Measurements from ENCODE around the gene ZNF443.
"Not testable (repeated sequence)": the region's sequence is repeated elsewhere in the genome, so short reads cannot be mapped to it uniquely, and the experiment has no call there.

The ZNF443 gene

DNA sequence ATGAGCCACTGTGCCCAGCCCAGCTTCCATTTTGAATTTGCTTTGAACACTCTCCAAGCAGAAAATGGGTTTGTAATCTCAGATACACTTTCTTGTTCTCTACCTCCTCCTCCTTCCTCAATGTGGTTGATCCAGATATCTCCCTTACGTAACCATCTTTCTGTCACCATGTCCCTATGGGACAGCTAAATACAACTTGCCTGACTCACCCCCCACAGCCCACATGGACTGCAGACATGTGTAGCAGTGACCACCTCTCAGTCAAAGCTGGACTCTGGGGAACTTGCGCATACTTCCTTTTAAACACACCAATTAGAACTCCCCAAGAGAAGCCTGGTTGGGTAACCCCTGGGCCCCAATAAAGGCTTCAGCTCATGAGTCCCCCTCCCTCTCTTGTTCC lies 28.9 kb downstream of the ZNF443 start:
- H3K4me3 ChIP-seq (ENCODE audit: low read depth, low read length): no peak overlapping the region
- no peaks in the 10 kb centered on the region for H3K27me3 ChIP-seq
- H3K9me3 ChIP-seq: no peaks in the 10 kb centered on the region; the same call in 1 of the 2 replicates
- H3K4me1 ChIP-seq: no peaks in the 10 kb centered on the region
- TF ChIP-seq, protein P1, sequence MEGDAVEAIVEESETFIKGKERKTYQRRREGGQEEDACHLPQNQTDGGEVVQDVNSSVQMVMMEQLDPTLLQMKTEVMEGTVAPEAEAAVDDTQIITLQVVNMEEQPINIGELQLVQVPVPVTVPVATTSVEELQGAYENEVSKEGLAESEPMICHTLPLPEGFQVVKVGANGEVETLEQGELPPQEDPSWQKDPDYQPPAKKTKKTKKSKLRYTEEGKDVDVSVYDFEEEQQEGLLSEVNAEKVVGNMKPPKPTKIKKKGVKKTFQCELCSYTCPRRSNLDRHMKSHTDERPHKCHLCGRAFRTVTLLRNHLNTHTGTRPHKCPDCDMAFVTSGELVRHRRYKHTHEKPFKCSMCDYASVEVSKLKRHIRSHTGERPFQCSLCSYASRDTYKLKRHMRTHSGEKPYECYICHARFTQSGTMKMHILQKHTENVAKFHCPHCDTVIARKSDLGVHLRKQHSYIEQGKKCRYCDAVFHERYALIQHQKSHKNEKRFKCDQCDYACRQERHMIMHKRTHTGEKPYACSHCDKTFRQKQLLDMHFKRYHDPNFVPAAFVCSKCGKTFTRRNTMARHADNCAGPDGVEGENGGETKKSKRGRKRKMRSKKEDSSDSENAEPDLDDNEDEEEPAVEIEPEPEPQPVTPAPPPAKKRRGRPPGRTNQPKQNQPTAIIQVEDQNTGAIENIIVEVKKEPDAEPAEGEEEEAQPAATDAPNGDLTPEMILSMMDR (IDR thresholded peaks at IDR 0.05; ENCODE audit: low read depth, low read length): no peak
- no peak for DNase-seq
- no peaks in the 10 kb centered on the region for H3K36me3 ChIP-seq

DNA sequence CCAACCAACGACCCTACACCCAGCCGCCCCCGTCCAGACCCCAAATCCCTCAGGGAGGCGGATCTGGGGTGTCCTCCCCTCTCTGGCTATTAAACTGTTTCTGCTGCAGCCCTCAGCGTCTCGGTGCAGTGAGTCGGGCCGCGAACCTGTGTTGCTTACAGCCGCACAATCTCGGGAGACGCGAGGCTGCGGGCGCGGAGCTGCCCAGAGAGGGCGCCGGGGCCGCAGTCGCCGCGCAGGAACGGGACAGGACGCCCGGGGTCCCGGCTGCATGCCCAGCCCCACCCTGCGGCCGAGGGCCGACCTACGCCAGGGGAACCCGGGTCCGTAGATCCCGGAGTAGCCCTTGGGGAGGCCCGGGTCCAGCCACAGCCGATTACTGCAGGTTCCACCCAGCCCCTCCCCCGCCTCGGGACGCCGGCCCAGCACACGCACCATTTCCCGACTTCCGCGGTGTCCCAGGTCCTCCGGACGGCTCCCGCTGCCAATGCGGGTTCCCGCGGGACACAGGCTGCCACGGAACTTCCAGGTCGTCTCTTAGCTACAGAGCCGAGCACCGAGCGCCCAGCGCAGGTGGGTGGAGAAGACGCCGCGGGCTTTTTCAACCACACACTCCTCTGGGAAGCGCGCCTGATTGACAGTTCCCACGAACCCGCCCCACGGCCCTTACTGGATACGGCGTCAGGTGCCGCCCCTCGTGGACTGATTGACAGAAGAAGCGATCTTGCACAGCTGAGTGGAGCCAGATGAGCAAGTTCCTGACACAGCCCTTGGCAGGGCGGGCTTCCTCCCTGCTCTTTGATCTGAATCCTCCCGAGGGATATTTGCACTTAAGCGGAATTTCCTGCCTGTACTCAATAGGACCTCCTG lies 40.0 kb downstream of the ZNF443 start, which contains the start of gene ZNF799:
Gene ZNF799 (minus strand): TSS at position 639 of the 870 bp plus-strand sequence. CDS start 201 bp downstream, at position 438.
- H3K36me3 ChIP-seq: no peaks in the 10 kb centered on the region
- H3K4me1 ChIP-seq: no peaks in the 10 kb centered on the region
- TF ChIP-seq, protein P1 (IDR thresholded peaks at IDR 0.05; ENCODE audit: low read depth, low read length): no peak
- H3K9me3 ChIP-seq: no peaks in the 10 kb centered on the region
- H3K4me3 ChIP-seq (ENCODE audit: low read depth, low read length): peak within 1 kb of the TSS; percentile 71
- no peaks in the 10 kb centered on the region for H3K27me3 ChIP-seq
- peak; percentile 97 for DNase-seq

DNA sequence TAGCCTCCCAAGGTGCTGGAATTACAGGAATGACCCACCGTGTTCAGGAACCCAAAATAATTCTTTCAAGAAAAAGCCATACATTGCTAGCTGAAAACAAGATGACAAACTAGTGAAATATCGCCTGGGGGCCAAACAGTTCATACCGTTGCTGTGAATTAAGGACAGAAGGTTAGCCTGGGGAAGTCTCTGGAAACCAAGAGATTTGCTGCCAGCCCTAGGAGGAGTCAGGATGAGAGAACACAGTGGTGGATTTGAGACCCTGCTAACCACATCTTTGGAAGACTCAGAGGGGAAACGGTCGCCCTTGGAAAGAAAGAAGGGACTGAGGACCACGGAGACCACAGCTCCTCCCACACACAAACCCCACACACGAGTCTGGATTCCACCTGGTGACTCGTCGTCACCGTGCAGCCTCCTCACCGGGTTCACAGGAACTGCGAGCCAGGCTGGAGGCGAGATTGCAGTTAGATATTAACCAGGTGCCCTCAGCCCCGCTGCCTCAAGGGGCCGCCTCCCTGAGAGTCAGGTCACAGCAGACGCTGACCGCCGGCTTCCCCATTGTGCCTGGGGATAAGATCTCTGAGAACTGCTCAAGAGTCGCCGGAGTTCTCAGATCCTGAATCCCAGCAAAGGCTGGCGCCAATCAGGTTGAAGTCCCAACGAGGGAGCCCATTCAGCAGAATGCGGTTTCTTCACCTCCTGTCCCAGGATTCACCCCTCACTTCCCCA lies 40.8 kb downstream of the ZNF443 start:
- H3K27me3 ChIP-seq, H3K36me3 ChIP-seq, H3K4me1 ChIP-seq, H3K9me3 ChIP-seq: not testable (repeated sequence)
- H3K4me3 ChIP-seq (ENCODE audit: low read depth, low read length): peak overlapping the region; percentile 71
- DNase-seq: peak; percentile 16

DNA sequence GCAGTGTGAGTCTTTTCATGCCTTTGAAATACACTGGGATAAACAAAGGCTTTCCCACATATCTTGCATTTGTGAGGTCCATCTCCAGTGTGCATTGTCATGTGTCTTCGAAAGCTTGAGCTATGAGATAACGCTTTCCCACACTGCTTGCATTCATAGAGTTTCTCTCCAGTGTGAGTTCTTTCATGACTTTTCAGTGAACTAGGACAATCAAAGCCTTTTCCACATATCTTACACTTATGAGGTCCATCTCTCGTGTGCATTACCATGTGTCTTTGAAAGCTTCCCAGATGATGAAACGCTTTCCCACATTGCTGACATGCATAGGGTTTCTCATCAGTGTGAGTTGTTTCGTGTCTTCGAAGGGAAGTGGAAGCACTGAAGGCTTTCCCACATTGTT lies 49.7 kb downstream of the ZNF443 start:
- H3K9me3 ChIP-seq: not testable (repeated sequence)

DNA sequence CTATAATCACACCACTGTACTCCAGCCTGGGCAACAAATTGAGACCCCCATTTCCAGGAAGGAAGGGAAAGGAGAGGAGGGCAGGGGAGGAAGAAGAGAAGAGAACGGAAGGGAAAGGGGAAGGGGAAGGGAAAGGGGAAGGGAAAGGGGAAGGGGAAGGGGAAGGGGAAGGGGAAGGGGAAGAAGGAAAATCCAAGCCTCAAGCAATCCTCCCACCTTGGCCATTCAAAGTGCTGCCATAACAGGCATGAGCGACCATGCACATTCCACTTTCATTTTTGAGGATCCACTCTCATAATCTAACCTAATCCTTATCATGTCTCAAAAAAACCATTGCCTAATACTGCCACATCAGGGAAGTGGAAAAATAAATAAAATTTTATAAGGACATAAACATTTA lies 54.5 kb downstream of the ZNF443 start:
- DNase-seq; H3K9me3 ChIP-seq; H3K36me3 ChIP-seq; H3K4me1 ChIP-seq; H3K27me3 ChIP-seq; H3K4me3 ChIP-seq (ENCODE audit: low read depth, low read length): not testable (repeated sequence)

More for the DNA sequence above, 49.7 kb downstream of the ZNF443 start:
- not testable (repeated sequence) for DNase-seq; H3K4me1 ChIP-seq; H3K27me3 ChIP-seq; H3K4me3 ChIP-seq (ENCODE audit: low read depth, low read length); H3K36me3 ChIP-seq

DNA sequence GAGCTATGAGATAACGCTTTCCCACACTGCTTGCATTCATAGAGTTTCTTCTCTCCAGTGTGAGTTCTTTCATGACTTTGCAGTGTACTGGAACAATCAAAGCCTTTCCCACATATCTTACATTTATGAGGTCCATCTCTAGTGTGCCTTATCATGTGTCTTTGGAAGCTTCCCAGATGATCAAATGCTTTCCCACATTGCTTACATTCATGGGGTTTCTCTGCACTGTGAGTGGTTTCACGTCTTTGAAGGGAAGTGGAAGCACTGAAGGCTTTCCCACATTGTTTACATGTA lies 60.4 kb downstream of the ZNF443 start:
- no peaks in the 10 kb centered on the region for H3K36me3 ChIP-seq
- H3K4me1 ChIP-seq: no peaks in the 10 kb centered on the region
- TF ChIP-seq, protein P1 (IDR thresholded peaks at IDR 0.05; ENCODE audit: low read depth, low read length): no peak
- H3K9me3 ChIP-seq: no peaks in the 10 kb centered on the region
- no peaks in the 10 kb centered on the region for H3K27me3 ChIP-seq
- no peak for DNase-seq
- H3K4me3 ChIP-seq (ENCODE audit: low read depth, low read length): no peak overlapping the region

DNA sequence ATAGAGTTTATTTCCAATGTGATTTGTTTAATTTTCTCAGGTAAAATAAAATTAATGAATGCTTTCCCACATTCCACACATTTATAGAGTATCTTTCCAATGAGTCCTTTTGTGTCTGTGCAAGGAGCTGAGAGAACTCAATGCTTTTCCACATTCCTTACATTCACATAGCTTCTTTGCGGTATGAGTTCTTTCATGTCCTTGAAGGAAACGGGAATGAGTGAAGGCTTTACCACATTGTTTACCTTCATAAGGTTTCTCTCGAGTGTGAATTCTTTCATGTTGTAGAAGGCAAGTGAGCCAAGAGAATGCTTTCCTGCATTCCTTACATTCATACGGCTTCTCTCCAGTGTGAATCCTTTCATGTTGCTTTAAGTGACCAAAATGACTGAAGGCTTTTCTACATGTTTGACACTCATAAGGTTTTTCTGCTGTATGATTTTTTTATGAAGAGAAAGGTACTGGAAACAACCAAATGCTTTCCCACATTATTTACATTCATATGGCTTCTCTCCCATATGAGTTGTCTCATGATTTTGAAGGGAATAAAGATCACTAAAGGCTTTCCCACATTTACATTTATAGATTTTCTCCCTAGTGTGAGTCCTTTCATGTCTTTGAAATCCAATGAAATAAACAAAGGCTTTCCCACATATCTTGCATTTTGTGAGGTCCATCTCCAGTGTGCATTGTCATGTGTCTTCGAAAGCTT lies 60.9 kb downstream of the ZNF443 start:
- no peaks in the 10 kb centered on the region for H3K27me3 ChIP-seq
- H3K36me3 ChIP-seq: no peaks in the 10 kb centered on the region
- DNase-seq: no peak
- TF ChIP-seq, protein P1 (IDR thresholded peaks at IDR 0.05; ENCODE audit: low read depth, low read length): no peak
- no peaks in the 10 kb centered on the region for H3K4me1 ChIP-seq
- H3K9me3 ChIP-seq: no peaks in the 10 kb centered on the region
- no peak overlapping the region for H3K4me3 ChIP-seq (ENCODE audit: low read depth, low read length)
